ENCODE data around the gene PEAK1.

Gene PEAK1

DNA sequence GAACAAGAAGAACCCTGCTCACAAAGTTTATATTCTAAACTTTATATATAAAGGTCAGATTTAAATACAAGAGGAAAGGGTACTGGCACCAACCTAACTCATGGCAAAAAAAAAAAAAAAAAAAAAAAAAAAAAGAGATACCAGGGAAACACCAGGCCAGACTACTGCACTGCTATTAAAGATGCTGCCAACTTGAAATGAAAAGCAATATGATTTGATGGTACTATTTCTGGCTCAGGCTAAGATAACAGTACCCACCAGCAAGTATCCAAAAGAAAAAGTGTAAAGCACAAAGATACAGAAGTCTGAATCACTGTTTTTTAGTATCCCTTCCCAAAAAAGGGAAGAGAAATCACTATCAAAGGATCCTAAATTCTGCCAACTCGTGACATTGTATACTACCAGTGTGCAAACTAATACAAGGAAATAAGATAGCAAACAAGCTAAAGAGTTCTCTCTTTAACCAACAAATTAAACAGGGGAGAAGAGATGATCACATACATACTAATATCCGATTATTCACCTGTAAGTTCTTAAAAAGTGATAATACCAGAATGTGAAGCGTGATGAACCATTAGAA is 28.4 kb downstream of the PEAK1 start:
- H3K27ac ChIP-seq, result no peak overlapping the region
- H3K4me3 ChIP-seq, result no peak overlapping the region
- TF ChIP-seq, protein P1, sequence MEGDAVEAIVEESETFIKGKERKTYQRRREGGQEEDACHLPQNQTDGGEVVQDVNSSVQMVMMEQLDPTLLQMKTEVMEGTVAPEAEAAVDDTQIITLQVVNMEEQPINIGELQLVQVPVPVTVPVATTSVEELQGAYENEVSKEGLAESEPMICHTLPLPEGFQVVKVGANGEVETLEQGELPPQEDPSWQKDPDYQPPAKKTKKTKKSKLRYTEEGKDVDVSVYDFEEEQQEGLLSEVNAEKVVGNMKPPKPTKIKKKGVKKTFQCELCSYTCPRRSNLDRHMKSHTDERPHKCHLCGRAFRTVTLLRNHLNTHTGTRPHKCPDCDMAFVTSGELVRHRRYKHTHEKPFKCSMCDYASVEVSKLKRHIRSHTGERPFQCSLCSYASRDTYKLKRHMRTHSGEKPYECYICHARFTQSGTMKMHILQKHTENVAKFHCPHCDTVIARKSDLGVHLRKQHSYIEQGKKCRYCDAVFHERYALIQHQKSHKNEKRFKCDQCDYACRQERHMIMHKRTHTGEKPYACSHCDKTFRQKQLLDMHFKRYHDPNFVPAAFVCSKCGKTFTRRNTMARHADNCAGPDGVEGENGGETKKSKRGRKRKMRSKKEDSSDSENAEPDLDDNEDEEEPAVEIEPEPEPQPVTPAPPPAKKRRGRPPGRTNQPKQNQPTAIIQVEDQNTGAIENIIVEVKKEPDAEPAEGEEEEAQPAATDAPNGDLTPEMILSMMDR (IDR thresholded peaks at IDR 0.05), result no peak
- no peak for DNase-seq (ENCODE audit: low spot score)

GRCh38 chr15:77387365-77388105 is 32.4 kb downstream of the PEAK1 start:
- H3K4me3 ChIP-seq, result no peak overlapping the region
- DNase-seq (ENCODE audit: low spot score), result no peak
- TF ChIP-seq, protein P1 (IDR thresholded peaks at IDR 0.05), result no peak
- H3K27ac ChIP-seq, result no peak overlapping the region

GRCh38 chr15:77386626-77387025 is 33.3 kb downstream of the PEAK1 start:
- no peak overlapping the region for H3K27ac ChIP-seq
- no peak for DNase-seq (ENCODE audit: low spot score)
- no peak overlapping the region for H3K4me3 ChIP-seq
- TF ChIP-seq, protein P1 (IDR thresholded peaks at IDR 0.05), result no peak

GRCh38 chr15:77384589-77385359 is 35.1 kb downstream of the PEAK1 start:
- no peak for DNase-seq (ENCODE audit: low spot score)
- TF ChIP-seq, protein P1 (IDR thresholded peaks at IDR 0.05), result no peak
- no peak overlapping the region for H3K27ac ChIP-seq
- no peak overlapping the region for H3K4me3 ChIP-seq

GRCh38 chr15:77384086-77384485 is 35.8 kb downstream of the PEAK1 start:
- H3K4me3 ChIP-seq, result no peak overlapping the region
- TF ChIP-seq, protein P1 (IDR thresholded peaks at IDR 0.05), result no peak
- no peak overlapping the region for H3K27ac ChIP-seq
- no peak for DNase-seq (ENCODE audit: low spot score)

- DNase-seq (ENCODE audit: low spot score), result no peak
- TF ChIP-seq, protein P1 (IDR thresholded peaks at IDR 0.05), result no peak
- H3K27ac ChIP-seq, result no peak overlapping the region
- no peak overlapping the region for H3K4me3 ChIP-seq
These were observed 39.9 kb downstream of the PEAK1 start for GRCh38 chr15:77380033-77380432.

Measured in coronary artery (tissue), 2 donors.